ENCODE results near the gene HMGXB4.

DNA sequence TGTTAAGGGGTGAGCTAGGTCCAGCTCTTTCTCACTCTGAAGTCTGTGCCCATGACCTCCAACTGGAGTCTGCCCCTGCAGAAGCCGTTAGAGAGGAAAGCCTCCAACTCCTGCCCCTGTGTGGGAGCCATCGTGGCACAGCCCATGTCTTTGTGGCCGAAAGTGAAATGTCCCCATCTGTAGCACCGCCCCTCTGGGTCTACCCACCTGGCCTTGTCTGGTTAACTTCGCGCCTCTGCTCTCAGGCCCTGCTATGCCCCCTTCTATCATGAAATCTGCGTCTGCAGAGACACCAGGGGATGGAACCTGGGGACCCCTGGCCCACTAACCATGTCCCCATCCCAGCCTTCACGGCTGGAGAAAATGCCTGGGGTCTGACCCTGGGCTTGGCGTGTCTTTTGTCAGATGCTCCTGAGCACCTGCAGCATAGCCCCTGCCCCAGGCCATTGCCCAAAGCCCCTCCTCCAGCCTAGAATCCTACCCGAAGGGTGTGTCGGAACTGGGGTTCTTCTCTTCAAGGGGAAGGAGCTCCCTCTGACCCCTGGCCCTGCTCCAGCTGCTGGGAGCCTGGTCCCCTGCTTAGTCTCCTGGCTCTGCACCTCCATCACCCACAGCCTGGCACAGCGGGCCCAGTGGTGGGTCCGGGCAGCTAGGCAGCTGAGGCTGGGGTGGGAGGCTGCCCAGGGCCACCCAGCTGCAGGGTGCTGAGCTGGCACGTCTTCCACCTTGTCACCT lies 87.8 kb downstream of the HMGXB4 start:
- TF ChIP-seq CTCF (IDR thresholded peaks at IDR 0.05), result no peak
- no peak for TF ChIP-seq EP300 (IDR thresholded peaks at IDR 0.05)

Data from gastroesophageal sphincter (tissue), 3 donors.